ENCODE measurements around the gene EMILIN1.

DNA sequence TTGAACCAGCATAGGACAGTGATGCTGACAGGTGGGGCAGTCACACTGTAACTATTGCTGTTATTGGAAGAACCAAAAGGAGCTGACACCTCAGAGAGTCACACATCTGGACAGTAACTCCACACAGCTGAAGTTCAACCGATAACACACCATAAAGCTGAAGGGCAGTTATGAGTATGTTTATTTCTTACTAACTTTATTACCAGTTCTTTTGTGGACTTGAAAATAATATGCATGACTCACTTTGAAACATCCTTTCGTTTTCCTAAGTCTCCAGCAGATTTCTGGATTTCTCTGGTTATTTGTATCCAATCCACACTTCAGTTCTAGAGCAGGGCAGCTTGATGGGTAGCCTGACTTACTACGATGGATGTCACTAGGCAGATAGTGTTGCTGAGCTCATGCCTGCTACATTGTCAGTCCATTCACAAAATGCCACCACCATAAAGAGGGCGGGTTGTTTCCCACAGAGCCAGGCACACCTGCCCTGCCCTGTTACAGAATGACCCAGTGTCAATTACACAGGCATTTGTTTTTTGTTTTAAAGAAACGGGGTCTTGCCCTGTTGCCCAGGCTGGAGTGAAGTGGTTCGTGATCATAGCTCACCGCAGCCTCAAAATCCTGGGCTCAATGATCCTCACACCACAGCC lies 35.3 kb upstream of the EMILIN1 start:
- TF ChIP-seq, protein P1, sequence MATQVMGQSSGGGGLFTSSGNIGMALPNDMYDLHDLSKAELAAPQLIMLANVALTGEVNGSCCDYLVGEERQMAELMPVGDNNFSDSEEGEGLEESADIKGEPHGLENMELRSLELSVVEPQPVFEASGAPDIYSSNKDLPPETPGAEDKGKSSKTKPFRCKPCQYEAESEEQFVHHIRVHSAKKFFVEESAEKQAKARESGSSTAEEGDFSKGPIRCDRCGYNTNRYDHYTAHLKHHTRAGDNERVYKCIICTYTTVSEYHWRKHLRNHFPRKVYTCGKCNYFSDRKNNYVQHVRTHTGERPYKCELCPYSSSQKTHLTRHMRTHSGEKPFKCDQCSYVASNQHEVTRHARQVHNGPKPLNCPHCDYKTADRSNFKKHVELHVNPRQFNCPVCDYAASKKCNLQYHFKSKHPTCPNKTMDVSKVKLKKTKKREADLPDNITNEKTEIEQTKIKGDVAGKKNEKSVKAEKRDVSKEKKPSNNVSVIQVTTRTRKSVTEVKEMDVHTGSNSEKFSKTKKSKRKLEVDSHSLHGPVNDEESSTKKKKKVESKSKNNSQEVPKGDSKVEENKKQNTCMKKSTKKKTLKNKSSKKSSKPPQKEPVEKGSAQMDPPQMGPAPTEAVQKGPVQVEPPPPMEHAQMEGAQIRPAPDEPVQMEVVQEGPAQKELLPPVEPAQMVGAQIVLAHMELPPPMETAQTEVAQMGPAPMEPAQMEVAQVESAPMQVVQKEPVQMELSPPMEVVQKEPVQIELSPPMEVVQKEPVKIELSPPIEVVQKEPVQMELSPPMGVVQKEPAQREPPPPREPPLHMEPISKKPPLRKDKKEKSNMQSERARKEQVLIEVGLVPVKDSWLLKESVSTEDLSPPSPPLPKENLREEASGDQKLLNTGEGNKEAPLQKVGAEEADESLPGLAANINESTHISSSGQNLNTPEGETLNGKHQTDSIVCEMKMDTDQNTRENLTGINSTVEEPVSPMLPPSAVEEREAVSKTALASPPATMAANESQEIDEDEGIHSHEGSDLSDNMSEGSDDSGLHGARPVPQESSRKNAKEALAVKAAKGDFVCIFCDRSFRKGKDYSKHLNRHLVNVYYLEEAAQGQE (IDR thresholded peaks at IDR 0.05; ENCODE audit: unreplicated experiment) = no peak
- TF ChIP-seq JUNB (IDR thresholded peaks at IDR 0.05; ENCODE audit: unreplicated experiment) = no peak
- TF ChIP-seq, protein P2, sequence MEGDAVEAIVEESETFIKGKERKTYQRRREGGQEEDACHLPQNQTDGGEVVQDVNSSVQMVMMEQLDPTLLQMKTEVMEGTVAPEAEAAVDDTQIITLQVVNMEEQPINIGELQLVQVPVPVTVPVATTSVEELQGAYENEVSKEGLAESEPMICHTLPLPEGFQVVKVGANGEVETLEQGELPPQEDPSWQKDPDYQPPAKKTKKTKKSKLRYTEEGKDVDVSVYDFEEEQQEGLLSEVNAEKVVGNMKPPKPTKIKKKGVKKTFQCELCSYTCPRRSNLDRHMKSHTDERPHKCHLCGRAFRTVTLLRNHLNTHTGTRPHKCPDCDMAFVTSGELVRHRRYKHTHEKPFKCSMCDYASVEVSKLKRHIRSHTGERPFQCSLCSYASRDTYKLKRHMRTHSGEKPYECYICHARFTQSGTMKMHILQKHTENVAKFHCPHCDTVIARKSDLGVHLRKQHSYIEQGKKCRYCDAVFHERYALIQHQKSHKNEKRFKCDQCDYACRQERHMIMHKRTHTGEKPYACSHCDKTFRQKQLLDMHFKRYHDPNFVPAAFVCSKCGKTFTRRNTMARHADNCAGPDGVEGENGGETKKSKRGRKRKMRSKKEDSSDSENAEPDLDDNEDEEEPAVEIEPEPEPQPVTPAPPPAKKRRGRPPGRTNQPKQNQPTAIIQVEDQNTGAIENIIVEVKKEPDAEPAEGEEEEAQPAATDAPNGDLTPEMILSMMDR (conservative IDR thresholded peaks at IDR 0.05; ENCODE audit: low read depth in 2 of 2) = no peak
- TF ChIP-seq POLR2AphosphoS5 (IDR thresholded peaks at IDR 0.05; ENCODE audit: low read depth) = no peak
- TF ChIP-seq EZH2 (IDR thresholded peaks at IDR 0.05; ENCODE audit: low read depth, unreplicated experiment) = no peak
- TF ChIP-seq CREB1 (CRISPR knock-in tag; IDR thresholded peaks at IDR 0.05; ENCODE audit: low read depth) = no peak
- TF ChIP-seq EZH2phosphoT487 (IDR thresholded peaks at IDR 0.05; ENCODE audit: unreplicated experiment) = no peak
- TF ChIP-seq STAT1 (IDR thresholded peaks at IDR 0.05; ENCODE audit: unreplicated experiment) = no peak
- TF ChIP-seq, protein P3, sequence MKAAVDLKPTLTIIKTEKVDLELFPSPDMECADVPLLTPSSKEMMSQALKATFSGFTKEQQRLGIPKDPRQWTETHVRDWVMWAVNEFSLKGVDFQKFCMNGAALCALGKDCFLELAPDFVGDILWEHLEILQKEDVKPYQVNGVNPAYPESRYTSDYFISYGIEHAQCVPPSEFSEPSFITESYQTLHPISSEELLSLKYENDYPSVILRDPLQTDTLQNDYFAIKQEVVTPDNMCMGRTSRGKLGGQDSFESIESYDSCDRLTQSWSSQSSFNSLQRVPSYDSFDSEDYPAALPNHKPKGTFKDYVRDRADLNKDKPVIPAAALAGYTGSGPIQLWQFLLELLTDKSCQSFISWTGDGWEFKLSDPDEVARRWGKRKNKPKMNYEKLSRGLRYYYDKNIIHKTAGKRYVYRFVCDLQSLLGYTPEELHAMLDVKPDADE (IDR thresholded peaks at IDR 0.05) = no peak

Data from GM23338 (cell line).